Stomach (tissue), 9 donors: ENCODE data around the gene HSPG2. TPM values are rescaled to one million over a fixed set of nuclear protein-coding genes. Genes with fewer than 3 reads are reported as not detected.

Source experiments
- DNase-seq, 2 donors: peaks; one replicate each; pipeline versions ENCODE4 v3.0.0 to v3.0.0-alpha.2; 2013 to 2019
- H3K27ac ChIP-seq, 5 donors: fragments of 200-600 bp in 4 of 5; sonication (generic) in 4 of 5; one replicate each; pipeline ENCODE4 v1.5.1; 2013 to 2019; ENCODE audit warnings: mild to moderate bottlenecking in 1 of 5, moderate library complexity in 1 of 5
- H3K27me3 ChIP-seq, 3 donors: fragments of 200-600 bp; sonication (generic); one replicate each; pipeline ENCODE4 v1.5.1; 2017 to 2019; ENCODE audit warnings: mixed run types in 1 of 3
- H3K36me3 ChIP-seq, 4 donors: fragments of 200-600 bp; sonication (generic); 1 replicate in 3 of 4; 2 replicates in 1 of 4; pipeline ENCODE4 v1.5.1; 2016 to 2019
- H3K4me1 ChIP-seq, 4 donors: fragments of 200-600 bp; sonication (generic); one replicate each; pipeline ENCODE4 v1.5.1; 2016 to 2019
- H3K4me3 ChIP-seq, 4 donors: fragments of 200-600 bp; sonication (generic) in 3 of 4; one replicate each; pipeline ENCODE4 v1.5.1; 2016 to 2019; ENCODE audit warnings: mild to moderate bottlenecking in 1 of 4
- H3K9me3 ChIP-seq, 4 donors: fragments of 200-600 bp; sonication (generic); one replicate each; pipeline ENCODE4 v1.5.1; 2016 to 2019
- EP300 ChIP-seq: sonication (generic); formaldehyde crosslinking; IDR thresholded peaks from one replicate; pipeline ENCODE4 v1.6.1; 2017; ENCODE audit warnings: antibody characterized with exemption
- POLR2A ChIP-seq, 4 donors: fragments of 450-650 bp; IDR thresholded peaks; one replicate each; pipeline ENCODE4 v1.6.1; 2016; ENCODE audit warnings: antibody characterized with exemption in 4 of 4, control low read depth in 2 of 4, mild to moderate bottlenecking in 1 of 4, moderate library complexity in 1 of 4
- POLR2AphosphoS5 ChIP-seq, 3 donors: sonication (generic); formaldehyde crosslinking; IDR thresholded peaks; one replicate each; pipeline ENCODE4 v1.6.1; 2016; ENCODE audit warnings: antibody characterized with exemption in 3 of 3
- WGBS, 5 donors: extraction: QIAGEN DNeasy Blood & Tissue Kit in 3 of 5; methylation state at CpG; one replicate each; pipeline versions ENCODE4 v1.1.5 to v1.1.7; 2013 to 2018; 5-methylcytosine and 5-hydroxymethylcytosine counted together
- intact Hi-C: fragments of 100-400 bp; cut with DNase I; formaldehyde crosslinking; loops from one replicate; pipeline ENCODE4 v1.15.1; 2023; ENCODE audit warnings: low total_unique reads
- polyA plus RNA-seq, 3 donors: library from polyadenylated mRNA; stranded (reverse); fragments of 200-250 nt; gene quantifications; one replicate each; pipeline ENCODE4 v1.2.3, GENCODE V29; 2013
- total RNA-seq, 5 donors: library from RNA; depleted of rRNA; stranded (reverse); fragments of >200 nt; gene quantifications; one replicate each; pipeline versions ENCODE4 v1.1.0 to v1.2.3, GENCODE V29; 2014 to 2016
- TF ChIP-seq, protein P1 (sequence below), 7 experiments: fragments of 450-650 bp in 4 of 7; fragments of 200-600 bp in 3 of 7; sonication (generic) in 3 of 7; IDR thresholded peaks; one replicate each; pipeline ENCODE4 v1.5.1; 2016 to 2019; ENCODE audit warnings: antibody characterized with exemption in 7 of 7, control low read depth in 2 of 7, mild to moderate bottlenecking in 1 of 7
- donor health status: healthy with polysubstance abuse.
- donor health status: Bipolar disorder and iron deficiency.
- donor health status: healthy.

HSPG2 gene
- total and polyA plus RNA-seq, 8 donors: 21.7 to 504 (median 133) TPM

DNA sequence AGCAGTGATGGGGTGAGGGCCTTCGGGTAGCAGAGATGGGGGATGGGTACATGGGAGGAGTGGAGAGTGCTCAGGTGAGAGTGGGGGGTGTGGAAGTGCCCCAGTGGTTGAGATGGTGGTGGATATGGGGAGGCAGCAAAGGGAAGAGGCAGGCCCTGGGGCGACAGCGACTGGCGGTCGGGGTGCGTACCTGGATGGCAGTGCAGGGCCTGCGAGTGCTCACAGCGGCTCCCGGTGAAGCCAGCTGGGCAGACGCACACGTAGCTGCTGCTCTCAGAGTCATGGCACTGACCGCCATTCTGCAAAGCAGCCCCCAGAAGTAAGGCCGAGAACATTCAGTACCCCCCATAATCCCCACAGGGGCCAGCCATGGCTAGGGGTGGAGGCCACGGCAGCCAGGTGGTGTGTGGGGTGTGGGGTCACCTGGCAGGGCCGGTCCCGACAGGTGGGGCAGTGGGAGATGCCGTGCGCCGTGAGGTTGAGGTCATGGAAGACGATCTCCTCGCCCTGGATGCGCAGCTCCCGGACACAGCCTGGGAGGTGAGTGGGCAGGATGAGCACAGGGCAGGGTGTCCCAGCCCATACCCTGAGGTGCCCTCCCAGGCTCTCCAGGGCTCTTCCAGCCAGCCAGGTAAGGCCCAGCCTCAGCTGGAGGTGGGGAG, 106.2 kb downstream of the HSPG2 start:
- intact Hi-C loops: no loop called here
- 90 to 95% (median 94%) methylated on average over 9 to 23 of the region's 23 CpGs for WGBS, 5 donors
- H3K27ac ChIP-seq: no peak overlapping the region
- no peak for DNase-seq
- TF ChIP-seq, protein P1, sequence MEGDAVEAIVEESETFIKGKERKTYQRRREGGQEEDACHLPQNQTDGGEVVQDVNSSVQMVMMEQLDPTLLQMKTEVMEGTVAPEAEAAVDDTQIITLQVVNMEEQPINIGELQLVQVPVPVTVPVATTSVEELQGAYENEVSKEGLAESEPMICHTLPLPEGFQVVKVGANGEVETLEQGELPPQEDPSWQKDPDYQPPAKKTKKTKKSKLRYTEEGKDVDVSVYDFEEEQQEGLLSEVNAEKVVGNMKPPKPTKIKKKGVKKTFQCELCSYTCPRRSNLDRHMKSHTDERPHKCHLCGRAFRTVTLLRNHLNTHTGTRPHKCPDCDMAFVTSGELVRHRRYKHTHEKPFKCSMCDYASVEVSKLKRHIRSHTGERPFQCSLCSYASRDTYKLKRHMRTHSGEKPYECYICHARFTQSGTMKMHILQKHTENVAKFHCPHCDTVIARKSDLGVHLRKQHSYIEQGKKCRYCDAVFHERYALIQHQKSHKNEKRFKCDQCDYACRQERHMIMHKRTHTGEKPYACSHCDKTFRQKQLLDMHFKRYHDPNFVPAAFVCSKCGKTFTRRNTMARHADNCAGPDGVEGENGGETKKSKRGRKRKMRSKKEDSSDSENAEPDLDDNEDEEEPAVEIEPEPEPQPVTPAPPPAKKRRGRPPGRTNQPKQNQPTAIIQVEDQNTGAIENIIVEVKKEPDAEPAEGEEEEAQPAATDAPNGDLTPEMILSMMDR (IDR thresholded peaks at IDR 0.05): no peak
- no peak for TF ChIP-seq POLR2A (IDR thresholded peaks at IDR 0.05)
- no peak for TF ChIP-seq POLR2AphosphoS5 (IDR thresholded peaks at IDR 0.05)
- TF ChIP-seq EP300: no peak
- H3K36me3 ChIP-seq: peaks cover 95 to 100% (median 100%) of the 10 kb centered on the region in 4 donors
- H3K9me3 ChIP-seq: peaks cover 0 to 10% (median 3%) of the 10 kb centered on the region in 4 donors
- no peak overlapping the region for H3K4me3 ChIP-seq
- H3K27me3 ChIP-seq: no peaks in the 10 kb centered on the region
- no peaks in the 10 kb centered on the region for H3K4me1 ChIP-seq

GRCh38 chr1:21829294-21829693, 107.8 kb downstream of the HSPG2 start:
- no peak for DNase-seq
- Histone ChIP-seq H3K36me3 (peaks cover 94 to 100% (median 100%) of the 10 kb centered on the region in 4 donors), H3K27ac (no peak overlapping the region), H3K4me1 (no peaks in the 10 kb centered on the region), H3K4me3 (no peak overlapping the region), H3K9me3 (peaks cover 0 to 4% (median under 1%) of the 10 kb centered on the region in 4 donors), H3K27me3 (no peaks in the 10 kb centered on the region)
- TF ChIP-seq POLR2A (IDR thresholded peaks at IDR 0.05): no peak
- TF ChIP-seq, protein P1 (IDR thresholded peaks at IDR 0.05): no peak
- no peak for TF ChIP-seq POLR2AphosphoS5 (IDR thresholded peaks at IDR 0.05)
- no peak for TF ChIP-seq EP300
- WGBS, 5 donors: 91 to 97% (median 96%) methylated on average over 6 to 17 of the region's 17 CpGs
- intact Hi-C loops: no loop called here

DNA sequence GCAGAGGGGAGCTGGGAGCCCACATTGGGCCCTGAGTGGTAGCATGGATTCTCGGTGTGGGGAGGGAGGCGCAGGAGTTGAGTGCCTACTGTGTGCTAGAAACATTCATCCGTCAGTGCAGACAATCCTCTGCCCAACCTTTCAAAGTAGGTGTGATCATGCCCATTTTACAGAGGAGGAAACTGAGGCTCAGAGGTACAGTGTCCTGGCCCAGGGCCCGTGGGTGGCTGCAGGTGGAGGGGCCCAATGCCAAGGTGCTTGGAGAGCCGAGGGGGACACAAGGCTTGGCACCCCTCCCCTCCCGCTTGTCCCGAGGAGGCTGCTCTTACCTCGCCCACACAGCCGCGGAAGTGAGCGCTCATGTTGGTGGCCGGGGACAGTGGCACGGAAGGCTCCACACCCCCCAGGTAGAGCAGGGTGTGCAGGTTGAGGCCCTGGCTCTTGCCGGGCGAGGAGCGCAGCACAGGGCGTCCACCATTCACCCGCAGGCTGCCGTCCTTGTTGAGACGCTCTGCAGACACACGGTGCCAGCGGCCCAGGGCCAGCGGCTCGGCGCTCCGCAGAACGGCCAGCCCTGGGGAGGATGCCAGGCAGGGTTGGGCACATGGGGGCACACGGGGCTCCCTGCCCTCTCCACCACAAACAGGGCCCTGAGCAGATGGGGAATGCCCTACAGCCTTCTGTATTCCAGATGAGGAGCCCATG, 108.5 kb downstream of the HSPG2 start:
- Histone ChIP-seq H3K4me3 (no peak overlapping the region), H3K4me1 (no peaks in the 10 kb centered on the region), H3K27me3 (no peaks in the 10 kb centered on the region), H3K27ac (no peak overlapping the region), H3K36me3 (peaks cover 94 to 100% (median 100%) of the 10 kb centered on the region in 4 donors), H3K9me3 (no peaks in the 10 kb centered on the region)
- intact Hi-C loops: no loop called here
- no peak for DNase-seq
- 88 to 93% (median 89%) methylated on average over 4 to 28 of the region's 28 CpGs for WGBS, 5 donors
- TF ChIP-seq POLR2A (IDR thresholded peaks at IDR 0.05) (no peak), POLR2AphosphoS5 (IDR thresholded peaks at IDR 0.05) (no peak), EP300 (no peak)

DNA sequence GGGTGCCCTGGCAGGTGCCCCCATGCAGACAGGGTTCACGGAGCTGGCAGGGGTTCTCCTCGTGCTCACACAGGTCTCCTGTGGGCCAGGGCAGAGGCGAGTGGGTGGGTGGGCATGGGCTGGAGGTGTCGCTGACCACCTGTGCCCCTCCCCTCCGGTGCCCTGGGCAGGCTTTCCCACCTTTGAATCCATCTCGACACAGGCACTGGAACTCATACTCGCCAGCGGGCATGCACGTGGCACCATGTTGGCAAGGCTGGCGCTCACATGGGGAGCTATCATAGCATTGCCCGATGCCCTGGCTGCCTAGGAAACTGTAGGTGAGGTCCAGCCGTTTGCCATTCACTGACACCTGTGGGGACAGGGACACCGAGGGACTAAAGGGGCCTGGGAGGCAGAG, 109.0 kb downstream of the HSPG2 start:
- WGBS, 5 donors: 86 to 94% (median 88%) methylated on average over 3 to 13 of the region's 13 CpGs
- no peak for DNase-seq
- Histone ChIP-seq H3K4me3 (no peak overlapping the region), H3K36me3 (peaks cover 94 to 100% (median 100%) of the 10 kb centered on the region in 4 donors), H3K4me1 (no peaks in the 10 kb centered on the region), H3K9me3 (no peaks in the 10 kb centered on the region), H3K27ac (no peak overlapping the region), H3K27me3 (no peaks in the 10 kb centered on the region)
- intact Hi-C loops: no loop called here
- TF ChIP-seq POLR2A (IDR thresholded peaks at IDR 0.05): no peak
- TF ChIP-seq EP300: no peak
- TF ChIP-seq, protein P1 (IDR thresholded peaks at IDR 0.05): no peak
- TF ChIP-seq POLR2AphosphoS5 (IDR thresholded peaks at IDR 0.05): no peak
